Measurements from ENCODE around the gene RASGEF1B.
"Not testable (repeated sequence)": the region's sequence is repeated elsewhere in the genome, so short reads cannot be mapped to it uniquely, and the experiment has no call there.

DNA sequence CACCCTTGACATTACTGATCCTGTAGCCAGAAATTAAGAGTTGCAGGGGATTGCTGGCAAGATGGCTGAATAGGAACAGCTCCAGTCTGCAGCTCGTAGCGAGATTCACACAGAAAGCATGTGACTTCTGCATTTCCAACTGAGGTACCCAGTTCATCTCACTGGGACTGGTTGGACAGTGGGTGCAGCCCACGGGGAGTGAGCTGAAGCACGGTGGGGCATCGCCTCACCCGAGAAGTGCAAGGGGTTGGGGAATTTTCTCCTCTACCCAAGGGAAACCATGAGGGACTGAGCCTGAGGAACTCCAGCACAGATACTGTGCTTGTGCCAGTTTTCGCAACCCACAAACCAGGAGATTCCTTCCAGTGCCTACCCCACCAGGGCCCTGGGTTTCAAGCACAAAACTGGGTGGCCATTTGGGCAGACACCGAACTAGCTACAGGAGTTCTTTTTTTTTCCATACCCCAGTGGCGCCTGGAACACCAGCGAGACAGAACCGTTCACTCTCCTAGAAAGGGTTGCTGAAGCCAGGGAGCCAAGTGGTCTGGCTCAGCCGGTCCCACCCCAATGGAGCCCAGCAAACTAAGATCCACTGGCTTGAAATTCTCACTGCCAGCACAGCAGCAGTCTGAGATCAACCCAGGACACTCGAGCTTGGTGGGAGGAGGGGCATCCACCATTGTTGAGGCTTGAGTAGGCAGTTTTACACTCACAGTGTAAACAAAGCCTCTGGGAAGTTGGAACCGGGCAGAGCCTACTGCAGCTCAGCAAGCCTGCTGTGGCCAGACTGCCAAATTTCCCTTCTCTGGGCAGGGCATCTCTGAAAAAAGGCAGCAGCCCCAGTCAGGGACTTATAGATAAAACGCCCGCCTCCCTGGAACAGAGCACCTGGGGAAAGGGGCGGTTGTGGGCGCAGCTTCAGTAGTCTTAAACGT is 1.9 kb upstream of the RASGEF1B start:
- TF ChIP-seq POLR2A, CTCF (IDR thresholded peaks at IDR 0.05): not testable (repeated sequence)

All from uterus (tissue), 2 donors.